ENCODE measurements around the gene NRXN3.

- TF ChIP-seq GATA3 (IDR thresholded peaks at IDR 0.05; ENCODE audit: low read depth, low read length): no peak
- TF ChIP-seq GATA2 (IDR thresholded peaks at IDR 0.05; ENCODE audit: low read depth, low read length): no peak
Measured at GRCh38 chr14:79571366-79571765, 1401.2 kb downstream of the NRXN3 start.

Data from SH-SY5Y (cell line).